Measurements from ENCODE around the gene TANC1.

DNA sequence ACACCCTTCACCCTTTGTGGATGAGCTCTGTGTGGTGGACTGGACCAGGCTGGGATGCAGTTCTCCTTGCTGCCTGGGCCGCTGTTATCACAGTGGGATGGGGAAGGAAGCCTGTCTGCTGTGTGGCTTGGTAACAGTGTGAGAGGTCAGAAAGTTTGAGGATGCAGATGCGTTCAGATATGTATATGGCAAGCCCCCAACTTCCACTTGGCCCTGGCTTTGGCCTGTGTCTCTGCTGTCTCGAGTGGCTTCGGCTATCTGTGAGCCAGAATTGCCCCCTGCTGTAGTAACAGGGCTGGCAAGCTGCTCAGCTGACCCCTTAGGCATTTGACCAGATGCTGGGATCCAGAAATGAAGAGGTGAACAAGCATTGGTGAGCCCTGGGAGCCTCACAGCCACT, 211.3 kb downstream of the TANC1 start:
- no peak for TF ChIP-seq POLR2A (IDR thresholded peaks at IDR 0.05)
- TF ChIP-seq, protein P1, sequence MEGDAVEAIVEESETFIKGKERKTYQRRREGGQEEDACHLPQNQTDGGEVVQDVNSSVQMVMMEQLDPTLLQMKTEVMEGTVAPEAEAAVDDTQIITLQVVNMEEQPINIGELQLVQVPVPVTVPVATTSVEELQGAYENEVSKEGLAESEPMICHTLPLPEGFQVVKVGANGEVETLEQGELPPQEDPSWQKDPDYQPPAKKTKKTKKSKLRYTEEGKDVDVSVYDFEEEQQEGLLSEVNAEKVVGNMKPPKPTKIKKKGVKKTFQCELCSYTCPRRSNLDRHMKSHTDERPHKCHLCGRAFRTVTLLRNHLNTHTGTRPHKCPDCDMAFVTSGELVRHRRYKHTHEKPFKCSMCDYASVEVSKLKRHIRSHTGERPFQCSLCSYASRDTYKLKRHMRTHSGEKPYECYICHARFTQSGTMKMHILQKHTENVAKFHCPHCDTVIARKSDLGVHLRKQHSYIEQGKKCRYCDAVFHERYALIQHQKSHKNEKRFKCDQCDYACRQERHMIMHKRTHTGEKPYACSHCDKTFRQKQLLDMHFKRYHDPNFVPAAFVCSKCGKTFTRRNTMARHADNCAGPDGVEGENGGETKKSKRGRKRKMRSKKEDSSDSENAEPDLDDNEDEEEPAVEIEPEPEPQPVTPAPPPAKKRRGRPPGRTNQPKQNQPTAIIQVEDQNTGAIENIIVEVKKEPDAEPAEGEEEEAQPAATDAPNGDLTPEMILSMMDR (IDR thresholded peaks at IDR 0.05) = no peak

Data from testis (tissue), 2 donors.